Smooth muscle cell (in vitro differentiated cells): ENCODE results near the gene ST7. TPM values are rescaled to one million over a fixed set of nuclear protein-coding genes. Genes with fewer than 3 reads are reported as not detected.

Source experiments
- DNase-seq: peaks from one replicate; lab custom pipeline; 2025; ENCODE audit not compliant: unreplicated experiment; lab: John Stamatoyannopoulos, UW
- H2AFZ ChIP-seq: fragments of 200-600 bp; sonication (generic); 2 replicates; pipeline ENCODE4 v1.6.0; 2016; ENCODE audit warnings: antibody characterized with exemption, low read depth, mild to moderate bottlenecking
- H3F3A ChIP-seq: fragments of 200-600 bp; sonication (generic); 2 replicates; pipeline ENCODE4 v1.6.0; 2017; ENCODE audit warnings: antibody characterized with exemption, low read depth
- H3K27ac ChIP-seq: fragments of 200-600 bp; sonication (generic); 2 replicates; pipeline ENCODE4 v1.5.1; 2016; ENCODE audit warnings: low read depth, mild to moderate bottlenecking
- H3K27me3 ChIP-seq: fragments of 200-600 bp; sonication (generic); 2 replicates; pipeline ENCODE4 v1.6.1; 2016; ENCODE audit warnings: low read depth, mild to moderate bottlenecking
- H3K36me3 ChIP-seq: fragments of 200-600 bp; sonication (generic); 2 replicates; pipeline ENCODE4 v1.5.1; 2016; ENCODE audit warnings: low read depth
- H3K4me1 ChIP-seq: fragments of 200-600 bp; sonication (generic); 2 replicates; pipeline ENCODE4 v1.5.1; 2016; ENCODE audit warnings: low read depth
- H3K4me2 ChIP-seq: fragments of 200-600 bp; sonication (generic); 2 replicates; pipeline ENCODE4 v1.6.0; 2016; ENCODE audit warnings: mild to moderate bottlenecking
- H3K4me3 ChIP-seq: fragments of 200-600 bp; sonication (generic); 2 replicates; pipeline ENCODE4 v1.5.1; 2016; ENCODE audit warnings: mild to moderate bottlenecking
- H3K79me2 ChIP-seq: fragments of 200-600 bp; sonication (generic); 2 replicates; pipeline ENCODE4 v1.6.0; 2016; ENCODE audit warnings: low read depth, mild to moderate bottlenecking
- H3K9ac ChIP-seq: fragments of 200-600 bp; sonication (generic); 2 replicates; pipeline ENCODE4 v1.6.0; 2016; ENCODE audit warnings: low read depth
- H3K9me3 ChIP-seq: fragments of 200-600 bp; sonication (generic); replicated peaks from 2 replicates; pipeline ENCODE4 v1.5.1; 2016; ENCODE audit warnings: low read depth
- H4K20me1 ChIP-seq: fragments of 200-600 bp; sonication (generic); 2 replicates; pipeline ENCODE4 v1.6.0; 2016; ENCODE audit warnings: low read depth
- WGBS: methylation state at CpG from one replicate; pipeline ENCODE4 v1.1.7; 2016; ENCODE audit warnings: low lambda C conversion rate; 5-methylcytosine and 5-hydroxymethylcytosine counted together
- polyA plus RNA-seq: library from polyadenylated mRNA; unstranded; fragments of >200 nt; fragmentation: Nextera tagmentation; extraction: Ambion mirVana; gene quantifications from 2 replicates; pipeline ENCODE4 v1.2.1, GENCODE V29; 2016
- total RNA-seq: library from RNA; depleted of rRNA; stranded (reverse); fragments of >200 nt; gene quantifications from 2 replicates; pipeline ENCODE4 v1.2.3, GENCODE V29; 2014
- TF ChIP-seq, protein P1 (sequence below): fragments of 200-600 bp; sonication (generic); IDR thresholded peaks from 2 replicates; pipeline ENCODE4 v1.5.1; 2017; ENCODE audit warnings: borderline replicate concordance, mild to moderate bottlenecking, antibody characterized with exemption; ENCODE audit not compliant: insufficient read depth, poor library complexity, severe bottlenecking

Gene ST7
- total and polyA plus RNA-seq, 2 experiments from 2014 or later, result 23.2 to 26.1 TPM

DNA sequence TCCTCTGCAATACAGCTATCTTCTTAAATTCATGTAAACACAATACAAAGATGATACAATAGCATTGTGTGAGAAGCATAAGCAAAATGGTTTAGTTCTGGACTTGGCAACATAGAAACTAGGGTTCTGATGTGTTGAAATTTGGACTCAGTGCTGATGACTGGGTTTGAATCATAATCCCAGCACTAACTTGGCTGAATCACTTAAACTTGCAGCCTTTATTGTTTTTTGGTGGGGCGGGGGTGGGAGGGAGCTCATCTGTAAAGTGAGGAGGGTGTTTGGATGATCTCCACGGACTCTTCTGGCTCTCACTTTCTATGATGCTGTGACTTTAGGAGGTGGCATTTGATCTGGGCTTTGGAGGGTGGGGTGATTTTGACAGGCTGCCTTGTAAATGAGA is 211.3 kb downstream of the ST7 start:
- no peaks in the 10 kb centered on the region for H3K27me3 ChIP-seq
- no peak for DNase-seq
- WGBS, result 91% methylated on average over 2 of the region's 2 CpGs
- H3K9me3 ChIP-seq, result no peaks in the 10 kb centered on the region
- no peak overlapping the region for H3K9ac ChIP-seq
- H3K36me3 ChIP-seq, result no peaks in the 10 kb centered on the region
- TF ChIP-seq, protein P1, sequence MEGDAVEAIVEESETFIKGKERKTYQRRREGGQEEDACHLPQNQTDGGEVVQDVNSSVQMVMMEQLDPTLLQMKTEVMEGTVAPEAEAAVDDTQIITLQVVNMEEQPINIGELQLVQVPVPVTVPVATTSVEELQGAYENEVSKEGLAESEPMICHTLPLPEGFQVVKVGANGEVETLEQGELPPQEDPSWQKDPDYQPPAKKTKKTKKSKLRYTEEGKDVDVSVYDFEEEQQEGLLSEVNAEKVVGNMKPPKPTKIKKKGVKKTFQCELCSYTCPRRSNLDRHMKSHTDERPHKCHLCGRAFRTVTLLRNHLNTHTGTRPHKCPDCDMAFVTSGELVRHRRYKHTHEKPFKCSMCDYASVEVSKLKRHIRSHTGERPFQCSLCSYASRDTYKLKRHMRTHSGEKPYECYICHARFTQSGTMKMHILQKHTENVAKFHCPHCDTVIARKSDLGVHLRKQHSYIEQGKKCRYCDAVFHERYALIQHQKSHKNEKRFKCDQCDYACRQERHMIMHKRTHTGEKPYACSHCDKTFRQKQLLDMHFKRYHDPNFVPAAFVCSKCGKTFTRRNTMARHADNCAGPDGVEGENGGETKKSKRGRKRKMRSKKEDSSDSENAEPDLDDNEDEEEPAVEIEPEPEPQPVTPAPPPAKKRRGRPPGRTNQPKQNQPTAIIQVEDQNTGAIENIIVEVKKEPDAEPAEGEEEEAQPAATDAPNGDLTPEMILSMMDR, result no peak
- no peaks in the 10 kb centered on the region for H4K20me1 ChIP-seq
- H3K4me1 ChIP-seq, result no peaks in the 10 kb centered on the region
- no peak overlapping the region for H3K4me2 ChIP-seq
- no peak overlapping the region for H3K4me3 ChIP-seq
- H3K79me2 ChIP-seq, result no peaks in the 10 kb centered on the region
- H2AFZ ChIP-seq, result no peak overlapping the region
- H3F3A ChIP-seq, result no peaks in the 10 kb centered on the region
- H3K27ac ChIP-seq, result no peak overlapping the region

DNA sequence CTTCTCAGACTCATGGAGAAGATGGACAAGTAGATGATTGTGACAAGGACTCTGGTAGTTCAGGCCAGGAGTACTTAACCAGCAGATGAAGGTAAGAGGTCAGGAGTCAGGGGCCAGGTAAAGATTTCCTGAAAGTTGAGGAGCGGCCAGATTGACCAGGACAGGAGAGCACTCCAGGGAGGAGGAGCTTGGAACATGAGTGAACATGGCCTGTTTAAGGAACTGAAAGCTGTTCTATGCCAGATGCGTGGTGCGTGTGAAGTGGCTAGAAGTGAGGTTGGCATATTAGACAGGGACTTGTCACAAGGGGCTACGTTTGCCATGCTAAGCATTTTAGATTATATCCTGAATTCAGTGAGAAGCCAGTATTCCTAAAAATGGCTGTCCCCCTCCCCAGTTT is 212.4 kb downstream of the ST7 start:
- no peaks in the 10 kb centered on the region for H3K79me2 ChIP-seq
- H4K20me1 ChIP-seq, result no peaks in the 10 kb centered on the region
- no peak for DNase-seq
- H3K4me2 ChIP-seq, result no peak overlapping the region
- H3F3A ChIP-seq, result no peaks in the 10 kb centered on the region
- no peaks in the 10 kb centered on the region for H3K27me3 ChIP-seq
- H3K4me3 ChIP-seq, result no peak overlapping the region
- H3K9ac ChIP-seq, result no peak overlapping the region
- TF ChIP-seq, protein P1, result no peak
- H3K9me3 ChIP-seq, result no peaks in the 10 kb centered on the region
- H3K4me1 ChIP-seq, result no peaks in the 10 kb centered on the region
- WGBS, result 96% methylated on average over 4 of the region's 4 CpGs
- H3K36me3 ChIP-seq, result no peaks in the 10 kb centered on the region
- H3K27ac ChIP-seq, result no peak overlapping the region
- no peak overlapping the region for H2AFZ ChIP-seq

DNA sequence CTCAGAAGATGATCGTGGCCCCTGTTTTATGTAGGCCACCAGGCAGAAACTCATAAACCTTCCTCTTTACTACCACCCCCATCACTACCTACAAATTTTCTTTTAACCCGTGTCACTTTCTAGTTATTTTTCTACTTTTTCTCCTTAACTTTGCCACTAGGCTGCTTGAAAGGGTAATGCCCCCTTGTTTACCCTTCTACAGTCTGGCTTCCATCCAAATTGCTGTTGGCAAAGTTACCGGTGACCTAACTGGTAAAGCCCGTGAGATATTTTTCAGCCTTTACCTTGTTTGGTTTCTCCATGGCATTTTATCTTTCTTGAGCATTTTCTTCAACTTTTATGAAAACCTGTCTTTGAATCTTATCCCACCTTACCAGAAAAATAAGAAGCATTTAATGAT is 216.6 kb downstream of the ST7 start:
- no peaks in the 10 kb centered on the region for H3K27me3 ChIP-seq
- H3K4me2 ChIP-seq, result no peak overlapping the region
- H3K4me3 ChIP-seq, result no peak overlapping the region
- no peak overlapping the region for H2AFZ ChIP-seq
- 92% methylated on average over 4 of the region's 4 CpGs for WGBS
- no peaks in the 10 kb centered on the region for H4K20me1 ChIP-seq
- peaks cover 8% of the 10 kb centered on the region for H3F3A ChIP-seq
- no peak overlapping the region for H3K27ac ChIP-seq
- H3K4me1 ChIP-seq, result peaks cover 17% of the 10 kb centered on the region
- no peaks in the 10 kb centered on the region for H3K79me2 ChIP-seq
- DNase-seq, result no peak
- H3K9ac ChIP-seq, result no peak overlapping the region
- TF ChIP-seq, protein P1, result no peak
- no peaks in the 10 kb centered on the region for H3K36me3 ChIP-seq
- no peaks in the 10 kb centered on the region for H3K9me3 ChIP-seq

DNA sequence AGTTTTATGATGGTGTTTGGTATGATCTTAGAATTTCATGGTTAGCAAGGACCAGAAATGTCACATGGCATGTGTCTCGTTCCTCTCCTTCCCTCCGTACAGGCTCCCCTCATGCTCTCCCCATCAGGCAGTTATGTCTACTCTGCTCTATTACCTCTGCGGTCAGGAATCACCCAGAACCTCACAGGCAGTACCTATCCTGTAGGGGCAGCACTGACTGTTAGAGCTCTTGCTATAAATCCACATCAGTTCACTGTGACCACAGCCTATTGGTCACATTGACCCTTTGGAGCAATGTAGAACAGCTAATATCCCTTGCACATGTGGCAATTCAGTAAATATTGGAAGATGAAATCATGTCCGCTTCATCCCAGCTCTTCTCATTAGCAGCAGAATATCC is 217.8 kb downstream of the ST7 start:
- no peak overlapping the region for H3K27ac ChIP-seq
- WGBS, result 96% methylated on average over 4 of the region's 4 CpGs
- H3K9ac ChIP-seq, result no peak overlapping the region
- no peak for DNase-seq
- no peak overlapping the region for H3K4me2 ChIP-seq
- H3K4me3 ChIP-seq, result no peak overlapping the region
- H3F3A ChIP-seq, result peaks cover 15% of the 10 kb centered on the region
- TF ChIP-seq, protein P1, result no peak
- no peaks in the 10 kb centered on the region for H3K9me3 ChIP-seq
- H4K20me1 ChIP-seq, result no peaks in the 10 kb centered on the region
- H3K36me3 ChIP-seq, result no peaks in the 10 kb centered on the region
- H3K27me3 ChIP-seq, result no peaks in the 10 kb centered on the region
- H3K4me1 ChIP-seq, result peaks cover 22% of the 10 kb centered on the region
- no peak overlapping the region for H2AFZ ChIP-seq
- H3K79me2 ChIP-seq, result no peaks in the 10 kb centered on the region
